K562 (cell line): ENCODE measurements around the gene JUND. TPM values are rescaled to one million over a fixed set of nuclear protein-coding genes. Genes with fewer than 3 reads are reported as not detected.

Experiments used
- BRD4 ChIP-seq: fragments of 200-600 bp; sonication (generic); IDR thresholded peaks from 2 replicates; pipeline ENCODE4 v1.6.1; 2017; ENCODE audit warnings: inconsistent platforms
- GABPB1 ChIP-seq: sonication (generic); formaldehyde crosslinking; IDR thresholded peaks from 2 replicates; pipeline ENCODE4 v1.8.0; 2022; ENCODE audit warnings: mild to moderate bottlenecking, missing genetic modification reagents
- NR4A1 ChIP-seq, 2 experiments: fragments of 250-450 bp in 1 of 2; fragments of 450-650 bp in 1 of 2; sonication (Bioruptor Pico) in 1 of 2; IDR thresholded peaks; 2 replicates each; pipeline versions ENCODE4 v1.4.0 to v1.6.1; 2016 to 2020; ENCODE audit warnings: mild to moderate bottlenecking in 2 of 2, missing compliant biosample characterization in 1 of 2, missing genetic modification characterization in 1 of 2, moderate library complexity in 1 of 2
- POLR2AphosphoS5 ChIP-seq: IDR thresholded peaks from 2 replicates; pipeline ENCODE4 v1.6.1; 2011; ENCODE audit warnings: mild to moderate bottlenecking, low read depth, low read length, moderate library complexity; ENCODE audit not compliant: control insufficient read depth, insufficient read depth
- POLR3G ChIP-seq: IDR thresholded peaks from 2 replicates; pipeline ENCODE4 v1.6.1; 2011; ENCODE audit not compliant: insufficient read length, insufficient replicate concordance; ENCODE audit errors: extremely low read depth
- TFAM ChIP-seq: fragments of 250-450 bp; sonication (Bioruptor Pico); conservative IDR thresholded peaks from 2 replicates; pipeline ENCODE4 v1.5.0; 2021; ENCODE audit warnings: mild to moderate bottlenecking, moderate library complexity
- XRCC3 ChIP-seq: fragments of 450-650 bp; IDR thresholded peaks from 2 replicates; pipeline ENCODE4 v1.6.1; 2017; ENCODE audit warnings: mild to moderate bottlenecking, moderate library complexity
- ZBTB17 ChIP-seq: fragments of 450-650 bp; formaldehyde crosslinking; IDR thresholded peaks from 2 replicates; pipeline ENCODE4 v1.4.0; 2020; ENCODE audit warnings: mild to moderate bottlenecking
- polyA plus RNA-seq, 8 experiments: library from polyadenylated mRNA; depleted of rRNA in 4 of 8; stranded (reverse) in 5 of 8; unstranded in 3 of 8; fragments of >200 nt; fragmentation: Nextera tagmentation in 2 of 8; fragmentation: Illumina TruSeq in 1 of 8; extraction: Ambion mirVana in 2 of 8; extraction: Trizol in 1 of 8; gene quantifications; 2 replicates each; pipeline versions ENCODE4 v1.2.1 to v1.2.3, GENCODE V29; 2011 to 2014; ENCODE audit warnings: inconsistent platforms in 1 of 8, missing spikeins in 1 of 8
- total RNA-seq, 7 experiments: library from RNA; depleted of rRNA in 6 of 7; stranded (reverse); fragments of >200 nt in 6 of 7; fragmentation: Illumina TruSeq in 2 of 7; extraction: Trizol in 2 of 7; gene quantifications; 2 replicates each; pipeline versions ENCODE4 v1.2.1 to v1.2.3, GENCODE V29; 2011 to 2021; ENCODE audit warnings: low replicate concordance in 1 of 7
- TF ChIP-seq, protein P1 (sequence below), 2 experiments: fragments of 450-650 bp in 1 of 2; sonication (generic) in 1 of 2; formaldehyde crosslinking in 1 of 2; IDR thresholded peaks; 2 replicates each; pipeline versions ENCODE4 v1.7.1 to v1.9.0; 2016 to 2022; ENCODE audit warnings: inconsistent platforms in 1 of 2, mild to moderate bottlenecking in 1 of 2, missing genetic modification reagents in 1 of 2
- TF ChIP-seq, protein P2 (sequence below): fragments of 250-450 bp; sonication (Bioruptor Pico); IDR thresholded peaks from 2 replicates; pipeline ENCODE4 v1.5.0; 2020; ENCODE audit warnings: mild to moderate bottlenecking, borderline replicate concordance

The JUND gene
- total and polyA plus RNA-seq, 9 of the 15 experiments (the other 6 are each of a cell fraction or from before 2014, with no cell fraction given): 6.4 to 286 (median 42.3) TPM

GRCh38 chr19:18282021-18282787 is 782 bp upstream of the JUND start (continued):
- peak; percentile 63; the same call in 1 of the 2 replicates for TF ChIP-seq POLR2AphosphoS5
- peak; percentile 19 for TF ChIP-seq NR4A1 (CRISPR knock-in tag; IDR thresholded peaks at IDR 0.05)
- peak; percentile 50; the same call in 1 of the 2 replicates for TF ChIP-seq NR4A1 (tag; IDR thresholded peaks at IDR 0.05)
- no peak for TF ChIP-seq XRCC3
- TF ChIP-seq, protein P1, sequence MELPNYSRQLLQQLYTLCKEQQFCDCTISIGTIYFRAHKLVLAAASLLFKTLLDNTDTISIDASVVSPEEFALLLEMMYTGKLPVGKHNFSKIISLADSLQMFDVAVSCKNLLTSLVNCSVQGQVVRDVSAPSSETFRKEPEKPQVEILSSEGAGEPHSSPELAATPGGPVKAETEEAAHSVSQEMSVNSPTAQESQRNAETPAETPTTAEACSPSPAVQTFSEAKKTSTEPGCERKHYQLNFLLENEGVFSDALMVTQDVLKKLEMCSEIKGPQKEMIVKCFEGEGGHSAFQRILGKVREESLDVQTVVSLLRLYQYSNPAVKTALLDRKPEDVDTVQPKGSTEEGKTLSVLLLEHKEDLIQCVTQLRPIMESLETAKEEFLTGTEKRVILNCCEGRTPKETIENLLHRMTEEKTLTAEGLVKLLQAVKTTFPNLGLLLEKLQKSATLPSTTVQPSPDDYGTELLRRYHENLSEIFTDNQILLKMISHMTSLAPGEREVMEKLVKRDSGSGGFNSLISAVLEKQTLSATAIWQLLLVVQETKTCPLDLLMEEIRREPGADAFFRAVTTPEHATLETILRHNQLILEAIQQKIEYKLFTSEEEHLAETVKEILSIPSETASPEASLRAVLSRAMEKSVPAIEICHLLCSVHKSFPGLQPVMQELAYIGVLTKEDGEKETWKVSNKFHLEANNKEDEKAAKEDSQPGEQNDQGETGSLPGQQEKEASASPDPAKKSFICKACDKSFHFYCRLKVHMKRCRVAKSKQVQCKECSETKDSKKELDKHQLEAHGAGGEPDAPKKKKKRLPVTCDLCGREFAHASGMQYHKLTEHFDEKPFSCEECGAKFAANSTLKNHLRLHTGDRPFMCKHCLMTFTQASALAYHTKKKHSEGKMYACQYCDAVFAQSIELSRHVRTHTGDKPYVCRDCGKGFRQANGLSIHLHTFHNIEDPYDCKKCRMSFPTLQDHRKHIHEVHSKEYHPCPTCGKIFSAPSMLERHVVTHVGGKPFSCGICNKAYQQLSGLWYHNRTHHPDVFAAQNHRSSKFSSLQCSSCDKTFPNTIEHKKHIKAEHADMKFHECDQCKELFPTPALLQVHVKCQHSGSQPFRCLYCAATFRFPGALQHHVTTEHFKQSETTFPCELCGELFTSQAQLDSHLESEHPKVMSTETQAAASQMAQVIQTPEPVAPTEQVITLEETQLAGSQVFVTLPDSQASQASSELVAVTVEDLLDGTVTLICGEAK (IDR thresholded peaks at IDR 0.05): 0 out of 2 replicates have a peak, but pooled peaks have one; percentile 38
- TF ChIP-seq, protein P1 (CRISPR knock-in tag; IDR thresholded peaks at IDR 0.05): no peak
- no peak for TF ChIP-seq POLR3G
- no peak for TF ChIP-seq TFAM
- peak; percentile 95 for TF ChIP-seq BRD4
- TF ChIP-seq GABPB1 (CRISPR knock-in tag): no peak
- peak; percentile 49; the same call in 1 of the 2 replicates for TF ChIP-seq ZBTB17
- TF ChIP-seq, protein P2, sequence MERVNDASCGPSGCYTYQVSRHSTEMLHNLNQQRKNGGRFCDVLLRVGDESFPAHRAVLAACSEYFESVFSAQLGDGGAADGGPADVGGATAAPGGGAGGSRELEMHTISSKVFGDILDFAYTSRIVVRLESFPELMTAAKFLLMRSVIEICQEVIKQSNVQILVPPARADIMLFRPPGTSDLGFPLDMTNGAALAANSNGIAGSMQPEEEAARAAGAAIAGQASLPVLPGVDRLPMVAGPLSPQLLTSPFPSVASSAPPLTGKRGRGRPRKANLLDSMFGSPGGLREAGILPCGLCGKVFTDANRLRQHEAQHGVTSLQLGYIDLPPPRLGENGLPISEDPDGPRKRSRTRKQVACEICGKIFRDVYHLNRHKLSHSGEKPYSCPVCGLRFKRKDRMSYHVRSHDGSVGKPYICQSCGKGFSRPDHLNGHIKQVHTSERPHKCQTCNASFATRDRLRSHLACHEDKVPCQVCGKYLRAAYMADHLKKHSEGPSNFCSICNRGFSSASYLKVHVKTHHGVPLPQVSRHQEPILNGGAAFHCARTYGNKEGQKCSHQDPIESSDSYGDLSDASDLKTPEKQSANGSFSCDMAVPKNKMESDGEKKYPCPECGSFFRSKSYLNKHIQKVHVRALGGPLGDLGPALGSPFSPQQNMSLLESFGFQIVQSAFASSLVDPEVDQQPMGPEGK (CRISPR knock-in tag): no peak
